Articular chondrocyte of knee joint (primary cell): Measurements from ENCODE around the gene OXCT1. TPM values are rescaled to one million over a fixed set of nuclear protein-coding genes. Genes with fewer than 3 reads are reported as not detected.

Source experiments
- total RNA-seq: library from RNA; depleted of rRNA; stranded (reverse); fragments of >200 nt; gene quantifications from 2 replicates; pipeline ENCODE4 v1.2.3, GENCODE V29; 2012

The OXCT1 gene
- total RNA-seq = 51.0 and 56.3 TPM in 2 replicates

DNA sequence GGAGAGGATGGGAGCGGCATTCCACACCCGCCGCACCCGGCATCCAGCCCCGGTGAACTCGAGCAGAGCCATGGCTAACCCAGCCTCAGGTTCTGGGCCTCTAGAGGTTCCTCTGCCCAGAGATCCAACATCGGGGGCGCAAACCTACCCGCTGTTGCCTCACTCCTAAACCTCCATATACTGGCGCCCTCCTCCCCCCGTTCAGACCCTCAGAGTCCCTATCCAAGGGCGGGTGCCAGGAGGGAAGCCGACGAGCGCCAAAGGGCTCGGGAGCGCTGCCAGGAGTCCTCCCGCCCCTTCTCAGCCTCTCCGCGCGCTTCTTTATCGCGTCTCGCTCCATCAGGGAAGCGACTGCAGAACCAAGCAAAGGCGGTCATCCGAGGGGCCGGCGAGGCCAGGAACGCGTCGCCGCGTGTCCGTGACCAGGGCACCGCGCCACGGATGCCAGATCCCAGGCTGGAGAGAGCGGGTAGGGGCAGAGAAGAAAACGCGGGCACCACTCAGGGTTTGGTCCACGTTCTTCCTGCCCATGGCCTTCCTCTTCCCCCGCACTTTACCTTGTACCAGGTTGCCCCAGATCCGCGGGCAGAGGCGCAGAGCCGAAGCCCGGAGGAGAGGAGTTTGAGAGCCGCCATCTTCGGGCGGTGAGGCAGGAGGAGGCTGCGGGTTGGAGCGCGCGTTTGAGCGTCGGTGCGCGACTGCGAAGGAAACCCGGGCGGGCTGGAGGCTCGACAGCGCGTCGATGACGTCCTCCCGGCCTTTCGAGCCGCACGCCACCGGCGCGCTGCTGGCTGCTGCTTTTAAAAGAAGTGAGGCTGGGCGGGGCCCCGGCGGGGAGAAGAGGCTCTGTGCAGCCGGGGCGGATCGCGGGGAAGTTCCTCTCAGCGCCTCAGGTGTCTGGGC is at the start of gene OXCT1:
Gene OXCT1, minus strand, starts transcription at position 702 of the 903 bp plus-strand sequence. Its CDS starts 67 bp downstream, at position 635.

GRCh38 chr5:41903892-41904799 is 33.9 kb upstream of the OXCT1 start, which contains the start of gene RIMOC1:
RIMOC1 (plus strand) TSS chr5:41904344; CDS start chr5:41904368, 24 bp downstream.

Other genes with a start within 250 kb of the OXCT1 start
- gene RIMOC1, start 33.9 kb upstream of the OXCT1 start, total RNA-seq = 38.7 and 41.7 TPM in 2 replicates
- 21.2 and 23.9 TPM in 2 replicates for gene FBXO4, start 54.9 kb upstream of the OXCT1 start, total RNA-seq